Measurements from ENCODE around the gene GPR137C.

GRCh38 chr14:52551696-52552062, 957 bp upstream of the GPR137C start:
- TF ChIP-seq POLR2A (IDR thresholded peaks at IDR 0.05; ENCODE audit: control extremely low read depth in 1 of 2, low read depth in 2 of 2, low read length in 2 of 2) (no peak), SRF (IDR thresholded peaks at IDR 0.05; ENCODE audit: low read depth, low read length) (no peak), CTCF (IDR thresholded peaks at IDR 0.05; ENCODE audit: control extremely low read depth in 1 of 3, insufficient read depth in 1 of 3, low read depth in 1 of 3, low read length in 3 of 3) (peak in 1 of 3 experiments; percentile 2; a peak in 1 of 4 replicates), POLR2AphosphoS5 (IDR thresholded peaks at IDR 0.05; ENCODE audit: low read depth, low read length) (no peak), USF2 (IDR thresholded peaks at IDR 0.05; ENCODE audit: low read length) (no peak), ZNF274 (IDR thresholded peaks at IDR 0.05; ENCODE audit: borderline replicate concordance, extremely low read depth, low read length) (no peak), EZH2 (IDR thresholded peaks at IDR 0.05; ENCODE audit: low read depth, low read length, severe bottlenecking) (no peak), EP300 (IDR thresholded peaks at IDR 0.05; ENCODE audit: borderline replicate concordance in 1 of 2, low read depth in 2 of 2, low read length in 2 of 2) (no peak), HDAC6 (IDR thresholded peaks at IDR 0.05; ENCODE audit: low read depth, low read length) (no peak), TEAD4 (IDR thresholded peaks at IDR 0.05; ENCODE audit: low read depth, low read length) (no peak)
